ENCODE data around the gene MUTYH.

GRCh38 chr1:45344499-45344898 lies 4.3 kb upstream of the MUTYH start:
- no peak for TF ChIP-seq CTCF (IDR thresholded peaks at IDR 0.05)
- no peak for TF ChIP-seq POLR2AphosphoS5 (IDR thresholded peaks at IDR 0.05)

All from gastroesophageal sphincter (tissue), 3 donors.